GM21526 (cell line): ENCODE results near the gene OR51B4.
"Not testable (repeated sequence)": the region's sequence is repeated elsewhere in the genome, so short reads cannot be mapped to it uniquely, and the experiment has no call there.

Source experiments
- ATAC-seq: cut with Tn5 transposase; IDR thresholded peaks from one replicate; pipeline ENCODE4 v1.9.1; 2021; ENCODE audit warnings: moderate library complexity; ENCODE audit not compliant: unreplicated experiment, low FRiP score

Gene OR51B4

DNA sequence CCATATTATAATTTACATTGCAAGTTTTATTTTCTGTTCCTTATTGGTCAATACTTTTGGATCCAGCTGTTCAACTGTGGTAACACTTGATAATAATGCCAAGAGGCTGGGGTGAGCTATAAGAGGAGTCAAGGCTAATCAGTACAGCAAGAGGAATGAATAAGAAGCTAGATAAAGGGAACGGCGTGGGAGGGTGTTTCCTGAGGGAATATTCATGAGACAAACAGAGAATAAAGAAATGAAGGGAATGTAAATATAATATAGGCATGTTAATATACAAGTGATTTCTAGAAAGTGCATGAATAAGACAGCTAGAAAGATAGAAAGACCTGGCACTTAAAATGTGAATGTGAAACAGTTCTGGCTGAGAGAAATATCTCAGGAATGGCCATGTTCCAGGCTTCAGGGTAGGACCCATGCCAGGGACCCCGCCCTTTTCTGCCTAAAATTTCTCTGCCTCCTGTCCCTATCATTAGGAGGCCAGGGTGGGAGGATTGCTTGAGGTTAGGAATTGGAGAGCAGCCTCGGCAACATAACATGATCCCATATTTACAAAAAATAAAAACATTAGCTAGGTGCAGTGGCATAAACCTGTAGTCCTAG, 3.9 kb downstream of the OR51B4 start:
- no peak for ATAC-seq

DNA sequence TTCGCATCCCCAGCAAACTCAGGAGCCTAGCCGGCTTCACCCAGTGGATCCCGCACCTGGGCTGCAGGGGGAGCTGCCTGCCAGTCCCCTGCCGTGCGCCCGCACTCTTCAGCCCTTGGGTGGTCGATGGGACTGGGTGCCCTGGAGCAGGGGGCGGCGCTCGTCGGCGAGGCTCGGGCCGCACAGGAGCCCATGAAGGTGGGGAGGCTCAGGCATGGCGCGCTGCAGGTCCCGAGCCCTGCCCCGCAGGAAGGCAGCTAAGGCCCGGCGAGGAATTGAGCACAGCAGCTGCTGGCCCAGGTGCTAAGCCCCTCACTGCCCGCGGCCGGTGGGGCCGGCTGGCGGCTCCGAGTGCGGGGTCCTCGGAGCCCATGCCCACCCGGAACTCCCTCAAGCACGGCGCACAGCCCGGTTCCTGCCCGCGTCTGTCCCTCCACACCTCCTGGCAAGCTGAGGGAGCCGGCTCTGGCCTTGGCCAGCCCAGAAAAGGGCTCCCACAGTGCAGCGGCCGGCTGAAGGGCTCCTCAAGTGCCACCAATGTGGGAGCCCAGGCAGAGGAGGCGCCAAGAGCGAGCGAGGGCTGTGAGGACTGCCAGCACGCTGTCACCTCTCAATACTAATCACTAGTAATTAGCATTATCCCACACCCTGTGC, 7.3 kb downstream of the OR51B4 start:
- ATAC-seq: not testable (repeated sequence)

GRCh38 chr11:5293028-5293427, 8.7 kb downstream of the OR51B4 start:
- no peak for ATAC-seq

- ATAC-seq: peak; percentile 98
Observed at GRCh38 chr11:5291207-5291838, 10.4 kb downstream of the OR51B4 start.

- no peak for ATAC-seq
Observed at GRCh38 chr11:5290106-5290505, 11.6 kb downstream of the OR51B4 start.

DNA sequence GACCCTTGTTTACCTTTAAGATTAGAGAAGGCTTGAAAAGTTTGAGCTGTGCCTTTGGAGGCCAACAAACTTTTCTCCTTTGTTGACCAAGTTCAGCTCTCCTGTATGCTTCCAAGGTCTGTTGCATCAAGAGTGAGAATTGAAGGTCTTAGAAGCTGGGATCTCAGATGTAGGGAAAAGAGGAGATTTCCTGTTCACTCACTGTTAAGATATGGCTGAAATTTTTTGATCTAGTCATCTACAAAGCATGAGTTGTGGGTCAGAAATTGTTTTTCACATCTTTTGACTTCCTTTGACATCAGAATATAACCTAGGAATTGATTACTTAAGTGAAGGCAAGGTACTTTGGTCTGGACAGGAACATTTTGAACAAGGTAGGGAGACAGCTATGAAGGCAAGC, 12.1 kb downstream of the OR51B4 start:
- no peak for ATAC-seq

DNA sequence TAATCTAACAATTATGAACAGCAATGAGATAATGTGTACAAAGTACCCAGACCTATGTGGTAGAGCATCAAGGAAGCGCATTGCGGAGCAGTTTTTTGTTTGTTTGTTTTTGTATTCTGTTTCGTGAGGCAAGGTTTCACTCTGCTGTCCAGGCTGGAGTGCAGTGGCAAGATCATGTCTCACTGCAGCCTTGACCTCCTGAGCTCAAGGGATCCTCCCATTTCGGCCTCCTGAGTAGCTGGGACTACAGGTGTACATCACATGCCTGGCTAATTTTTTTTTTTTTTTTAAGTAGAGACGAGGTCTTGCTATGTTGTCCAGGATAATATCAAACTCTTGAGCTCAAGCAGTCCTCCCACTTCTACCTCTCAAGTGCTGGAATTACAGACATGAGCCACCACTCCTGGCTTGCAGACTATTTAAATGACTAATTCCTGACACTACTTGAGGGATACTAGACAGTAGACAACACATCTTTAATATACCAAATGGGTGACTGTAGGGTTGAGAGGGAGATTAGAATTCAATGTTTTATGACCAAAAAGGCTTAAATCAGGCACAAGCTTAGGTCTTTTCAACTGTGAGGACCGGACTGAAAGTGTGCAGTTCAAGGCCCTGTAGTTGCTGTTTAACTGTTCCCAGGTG, 12.7 kb downstream of the OR51B4 start:
- ATAC-seq: no peak

DNA sequence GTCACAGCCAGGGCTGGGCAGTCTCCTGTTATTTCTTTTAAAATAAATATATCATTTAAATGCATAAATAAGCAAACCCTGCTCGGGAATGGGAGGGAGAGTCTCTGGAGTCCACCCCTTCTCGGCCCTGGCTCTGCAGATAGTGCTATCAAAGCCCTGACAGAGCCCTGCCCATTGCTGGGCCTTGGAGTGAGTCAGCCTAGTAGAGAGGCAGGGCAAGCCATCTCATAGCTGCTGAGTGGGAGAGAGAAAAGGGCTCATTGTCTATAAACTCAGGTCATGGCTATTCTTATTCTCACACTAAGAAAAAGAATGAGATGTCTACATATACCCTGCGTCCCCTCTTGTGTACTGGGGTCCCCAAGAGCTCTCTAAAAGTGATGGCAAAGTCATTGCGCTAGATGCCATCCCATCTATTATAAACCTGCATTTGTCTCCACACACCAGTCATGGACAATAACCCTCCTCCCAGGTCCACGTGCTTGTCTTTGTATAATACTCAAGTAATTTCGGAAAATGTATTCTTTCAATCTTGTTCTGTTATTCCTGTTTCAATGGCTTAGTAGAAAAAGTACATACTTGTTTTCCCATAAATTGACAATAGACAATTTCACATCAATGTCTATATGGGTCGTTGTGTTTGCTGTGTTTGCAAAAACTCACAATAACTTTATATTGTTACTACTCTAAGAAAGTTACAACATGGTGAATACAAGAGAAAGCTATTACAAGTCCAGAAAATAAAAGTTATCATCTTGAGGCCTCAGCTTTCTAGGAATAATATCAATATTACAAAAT, 13.4 kb downstream of the OR51B4 start:
- no peak for ATAC-seq

GRCh38 chr11:5286901-5287300, 14.8 kb downstream of the OR51B4 start:
- no peak for ATAC-seq

DNA sequence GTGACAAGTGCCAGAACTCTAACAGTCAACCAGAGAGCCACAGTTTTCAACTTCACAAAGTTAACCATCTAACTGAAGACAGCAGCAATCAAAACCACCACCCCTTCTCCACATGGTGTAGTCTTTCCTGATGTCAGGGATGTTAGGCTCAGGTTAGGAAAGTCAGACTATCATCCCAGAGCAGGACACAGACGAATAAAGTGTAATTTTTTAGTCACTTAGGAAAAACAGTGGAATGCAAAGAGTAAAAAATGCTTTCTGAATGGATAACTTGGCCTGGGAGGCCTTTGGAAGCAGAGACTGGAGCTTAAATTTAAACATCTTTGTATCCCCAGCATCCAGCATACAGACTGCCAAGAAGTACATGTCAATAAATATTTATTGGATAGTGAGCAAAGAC, 15.4 kb downstream of the OR51B4 start:
- no peak for ATAC-seq

DNA sequence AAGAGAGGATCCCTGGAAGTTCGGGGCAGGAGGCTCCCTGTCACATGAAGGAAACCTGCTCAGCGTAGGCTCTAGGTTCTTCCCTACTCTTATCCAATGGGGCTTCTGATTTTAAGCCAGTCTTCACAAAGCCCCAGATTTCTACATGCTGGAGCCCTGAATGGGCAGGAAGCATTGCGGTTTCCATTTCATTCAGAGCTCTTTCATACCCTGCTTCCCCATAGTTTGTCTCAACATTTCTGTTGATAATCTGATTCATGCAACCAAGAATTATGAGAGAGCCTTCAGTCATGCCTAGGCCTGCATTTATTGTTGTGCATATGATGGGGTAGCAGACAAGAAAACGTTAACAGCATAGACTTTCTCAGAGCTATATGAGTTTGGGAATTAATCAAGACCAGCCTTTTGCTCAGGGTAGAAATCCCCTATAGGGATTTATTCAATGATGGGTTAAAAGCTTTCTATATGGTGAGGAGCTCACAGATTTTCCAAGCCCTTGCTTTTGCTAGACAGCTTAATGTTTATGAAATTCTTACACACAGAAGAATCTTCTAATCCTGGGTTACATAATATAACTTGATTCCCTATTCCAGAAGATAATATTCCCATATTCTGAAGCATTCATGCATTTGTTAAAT, 15.9 kb downstream of the OR51B4 start:
- no peak for ATAC-seq

GRCh38 chr11:5284637-5285036, 17.1 kb downstream of the OR51B4 start:
- no peak for ATAC-seq

- ATAC-seq: no peak
Observed at GRCh38 chr11:5283882-5284281, 17.9 kb downstream of the OR51B4 start.

GRCh38 chr11:5283086-5283485, 18.7 kb downstream of the OR51B4 start:
- ATAC-seq: no peak

DNA sequence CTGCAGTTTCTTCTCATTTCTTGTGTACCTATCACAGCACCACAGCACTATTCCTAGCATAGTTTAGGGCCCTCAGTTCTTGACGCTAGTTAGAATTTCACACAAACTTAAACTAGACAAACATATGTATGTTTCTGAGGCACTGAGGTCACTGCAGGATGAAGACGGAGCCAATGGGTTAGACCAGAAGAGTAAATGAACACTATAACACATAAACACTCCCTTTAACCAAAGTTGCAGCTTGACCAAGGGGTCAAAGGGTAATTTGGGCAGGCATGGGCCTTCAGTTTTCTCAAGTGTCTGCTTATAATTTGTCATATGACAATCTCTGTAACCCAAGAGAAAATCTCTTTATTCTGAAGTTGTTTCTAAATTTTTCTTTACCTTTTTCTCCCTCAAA, 19.1 kb downstream of the OR51B4 start:
- ATAC-seq: no peak

DNA sequence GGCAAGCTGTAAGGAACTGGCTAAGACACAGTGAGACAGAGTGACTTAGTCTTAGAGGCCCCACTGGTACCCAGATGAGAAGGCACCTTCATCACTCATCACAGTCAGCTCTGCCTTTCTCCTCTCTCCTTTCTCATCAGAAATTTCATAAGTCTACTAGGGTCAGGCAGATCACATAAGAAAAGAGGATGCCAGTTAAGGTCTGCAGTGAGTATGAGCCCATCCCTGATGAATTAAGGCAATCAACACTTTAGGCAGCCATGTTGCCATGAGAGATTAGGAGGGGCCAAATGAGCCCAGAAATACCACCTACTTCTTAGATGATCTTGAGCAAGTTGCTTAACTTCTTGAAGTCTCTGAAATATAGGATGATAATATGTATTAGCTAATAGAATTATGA, 20.1 kb downstream of the OR51B4 start:
- ATAC-seq: no peak

GRCh38 chr11:5280582-5281102, 21.1 kb downstream of the OR51B4 start:
- ATAC-seq: peak; percentile 93

- no peak for ATAC-seq
Observed at GRCh38 chr11:5279471-5280090, 22.2 kb downstream of the OR51B4 start.

GRCh38 chr11:5277807-5278382, 23.9 kb downstream of the OR51B4 start:
- ATAC-seq: peak; percentile 50
